OCI-LY7 (cell line): ENCODE data around the gene C6orf120. TPM values are rescaled to one million over a fixed set of nuclear protein-coding genes. Genes with fewer than 3 reads are reported as not detected.

Source experiments
- BruUV-seq: library from RNA; stranded (reverse); fragments of 400-500 nt; replicated peaks from 2 replicates; lab custom pipeline; 2021; lab: Mats Ljungman, UMichigan
- CTCF ChIA-PET: fragments of 300-600 bp; sonication (Branson Sonifier 250); formaldehyde crosslinking; loops from one replicate; lab custom pipeline; 2022; ENCODE audit warnings: antibody characterized with exemption; ENCODE audit not compliant: unreplicated experiment; lab: Charles Lee
- POLR2A ChIA-PET: fragments of 300-600 bp; sonication (Branson Sonifier 250); formaldehyde crosslinking; loops from one replicate; lab custom pipeline; 2022; ENCODE audit warnings: antibody characterized with exemption; lab: Charles Lee
- DNase-seq: peaks from one replicate; pipeline ENCODE4 v3.0.0-alpha.2; 2015; ENCODE audit warnings: low spot score
- H2AFZ ChIP-seq: fragments of 200-600 bp; sonication (generic), shearing (Covaris generic); 2 replicates; pipeline ENCODE4 v1.6.1; 2014; ENCODE audit warnings: mild to moderate bottlenecking, antibody characterized with exemption, low read length, moderate library complexity
- H3K27ac ChIP-seq: fragments of 200-600 bp; sonication (generic); 2 replicates; pipeline ENCODE4 v1.5.1; 2014; ENCODE audit warnings: mixed run types, low read depth, mild to moderate bottlenecking, moderate library complexity, low read length, inconsistent platforms; ENCODE audit not compliant: poor library complexity, severe bottlenecking
- H3K36me3 ChIP-seq: fragments of 200-600 bp; sonication (generic); 2 replicates; pipeline ENCODE4 v1.6.1; 2014; ENCODE audit warnings: mild to moderate bottlenecking, antibody characterized with exemption, low read length, moderate library complexity, mixed read lengths; ENCODE audit not compliant: insufficient read depth
- H3K4me1 ChIP-seq: fragments of 200-600 bp; sonication (generic); 2 replicates; pipeline ENCODE4 v1.5.1; 2014; ENCODE audit warnings: mild to moderate bottlenecking, low read length; ENCODE audit not compliant: insufficient read depth, poor library complexity, severe bottlenecking
- H3K4me2 ChIP-seq: fragments of 200-600 bp; sonication (generic); 2 replicates; pipeline ENCODE4 v1.6.1; 2014; ENCODE audit warnings: mild to moderate bottlenecking, low read length
- H3K4me3 ChIP-seq: fragments of 200-600 bp; sonication (generic); 2 replicates; pipeline ENCODE4 v1.5.1; 2014; ENCODE audit warnings: mild to moderate bottlenecking, low read depth, low read length; ENCODE audit not compliant: poor library complexity, severe bottlenecking
- H3K79me2 ChIP-seq: fragments of 200-600 bp; sonication (generic); 2 replicates; pipeline ENCODE4 v1.6.1; 2016; ENCODE audit warnings: low read depth, mild to moderate bottlenecking, low read length, moderate library complexity, mixed read lengths; ENCODE audit not compliant: insufficient read depth
- H3K9me2 ChIP-seq: fragments of 200-600 bp; sonication (generic); 2 replicates; pipeline ENCODE4 v1.6.1; 2016; ENCODE audit warnings: mild to moderate bottlenecking, low read length, mixed read lengths; ENCODE audit not compliant: insufficient read depth
- H3K9me3 ChIP-seq: fragments of 200-600 bp; sonication (generic); 2 replicates; pipeline ENCODE4 v1.6.1; 2014; ENCODE audit warnings: mild to moderate bottlenecking, mixed run types, low read length, mixed read lengths
- H4K20me1 ChIP-seq: fragments of 200-600 bp; sonication (generic); 2 replicates; pipeline ENCODE4 v1.6.1; 2014; ENCODE audit warnings: mild to moderate bottlenecking, antibody characterized with exemption, low read length, moderate library complexity, mixed read lengths; ENCODE audit not compliant: insufficient read depth
- CTCF ChIP-seq: fragments of 200-600 bp; sonication (generic); conservative IDR thresholded peaks from 2 replicates; pipeline ENCODE4 v1.5.1; 2014; ENCODE audit warnings: mild to moderate bottlenecking, antibody characterized with exemption, low read length, moderate library complexity, mixed read lengths
- EZH2phosphoT487 ChIP-seq: fragments of 200-600 bp; sonication (generic); IDR thresholded peaks from 2 replicates; pipeline ENCODE4 v1.6.1; 2018; ENCODE audit warnings: low read depth, borderline replicate concordance, mild to moderate bottlenecking, mixed run types, antibody characterized with exemption, low read length, moderate library complexity, mixed read lengths
- intact Hi-C: fragments of 100-400 bp; cut with micrococcal nuclease; formaldehyde crosslinking; loops from one replicate; pipeline ENCODE4 v1.10.0; 2022; ENCODE audit not compliant: unreplicated experiment
- total RNA-seq, 2 experiments: library from RNA; depleted of rRNA in 1 of 2; stranded (reverse); fragments of >200 nt in 1 of 2; shearing (Covaris generic) in 1 of 2; gene quantifications; 2 replicates each; pipeline ENCODE4 v1.2.3, GENCODE V29; 2014 to 2022

The C6orf120 gene
- total RNA-seq, 2 experiments from 2014 or later = 19.0 to 30.3 TPM

GRCh38 chr6:169752074-169752623 is 50.2 kb downstream of the C6orf120 start:
- no peaks in the 10 kb centered on the region for H3K9me2 ChIP-seq
- H3K4me2 ChIP-seq = peak overlapping the region; percentile 95
- intact Hi-C loops = no loop called here
- no peak for TF ChIP-seq CTCF
- no peak for TF ChIP-seq EZH2phosphoT487
- no peaks in the 10 kb centered on the region for H3K9me3 ChIP-seq
- CTCF ChIA-PET = interaction anchor here (0.6 kb wide), 1 partner anchor 831 kb away, joined by 3 read pairs; no protein-coding TSS in a partner anchor
- H4K20me1 ChIP-seq = no peaks in the 10 kb centered on the region; the same call in 1 of the 2 replicates
- no TSS peak for BruUV-seq
- H3K36me3 ChIP-seq = peaks cover 33% of the 10 kb centered on the region
- H3K79me2 ChIP-seq = peaks cover 33% of the 10 kb centered on the region
- peaks cover 22% of the 10 kb centered on the region for H3K4me1 ChIP-seq
- peak overlapping the region; percentile 61 for H3K27ac ChIP-seq
- peak overlapping the region; percentile 66; the same call in 1 of the 2 replicates for H2AFZ ChIP-seq
- peak; percentile 21 for DNase-seq
- H3K4me3 ChIP-seq = peak overlapping the region; percentile 81
- POLR2A ChIA-PET = interaction anchor here (0.8 to 1.9 kb wide), 9 partner anchors 10 to 832 kb away, joined by 3 to 10 read pairs (median 4); partner anchors contain the start of genes PDCD2 and TBP

Other genes starting within 250 kb of the C6orf120 start
- gene WDR27, start 97 bp upstream of the C6orf120 start, total RNA-seq (2014; rRNA removed; shearing (Covaris generic)) = 69.5 and 77.2 TPM in 2 replicates
- 107 and 108 TPM in 2 replicates for gene WDR27, start 97 bp upstream of the C6orf120 start, total RNA-seq (2022)
- 42.5 and 45.1 TPM in 2 replicates for gene PHF10, start 22.4 kb downstream of the C6orf120 start, total RNA-seq (2014; rRNA removed; shearing (Covaris generic))
- gene PHF10, start 22.4 kb downstream of the C6orf120 start, total RNA-seq (2022) = 74.1 and 86.2 TPM in 2 replicates
- 7.7 and 10.9 TPM in 2 replicates for gene DYNLT2, start 49.4 kb downstream of the C6orf120 start, total RNA-seq (2014; rRNA removed; shearing (Covaris generic))
- 6.4 and 7.5 TPM in 2 replicates for gene DYNLT2, start 49.4 kb downstream of the C6orf120 start, total RNA-seq (2022)
- gene ERMARD, start 49.5 kb downstream of the C6orf120 start, total RNA-seq (2014; rRNA removed; shearing (Covaris generic)) = 16.5 and 23.2 TPM in 2 replicates
- gene ERMARD, start 49.5 kb downstream of the C6orf120 start, total RNA-seq (2022) = 35.3 and 42.3 TPM in 2 replicates